K562 treated with DMSO at 1 percent for 48 hours (cell line): ENCODE measurements around the gene H6PD. TPM values are rescaled to one million over a fixed set of nuclear protein-coding genes. Genes with fewer than 3 reads are reported as not detected.

Source experiments
- total RNA-seq: library from RNA; unstranded; fragments of 300-600 nt; gene quantifications from 2 replicates; pipeline ENCODE4 v1.2.3, GENCODE V29; 2022; ENCODE audit warnings: low replicate concordance; ENCODE audit errors: extremely low read depth

The H6PD gene, protein sequence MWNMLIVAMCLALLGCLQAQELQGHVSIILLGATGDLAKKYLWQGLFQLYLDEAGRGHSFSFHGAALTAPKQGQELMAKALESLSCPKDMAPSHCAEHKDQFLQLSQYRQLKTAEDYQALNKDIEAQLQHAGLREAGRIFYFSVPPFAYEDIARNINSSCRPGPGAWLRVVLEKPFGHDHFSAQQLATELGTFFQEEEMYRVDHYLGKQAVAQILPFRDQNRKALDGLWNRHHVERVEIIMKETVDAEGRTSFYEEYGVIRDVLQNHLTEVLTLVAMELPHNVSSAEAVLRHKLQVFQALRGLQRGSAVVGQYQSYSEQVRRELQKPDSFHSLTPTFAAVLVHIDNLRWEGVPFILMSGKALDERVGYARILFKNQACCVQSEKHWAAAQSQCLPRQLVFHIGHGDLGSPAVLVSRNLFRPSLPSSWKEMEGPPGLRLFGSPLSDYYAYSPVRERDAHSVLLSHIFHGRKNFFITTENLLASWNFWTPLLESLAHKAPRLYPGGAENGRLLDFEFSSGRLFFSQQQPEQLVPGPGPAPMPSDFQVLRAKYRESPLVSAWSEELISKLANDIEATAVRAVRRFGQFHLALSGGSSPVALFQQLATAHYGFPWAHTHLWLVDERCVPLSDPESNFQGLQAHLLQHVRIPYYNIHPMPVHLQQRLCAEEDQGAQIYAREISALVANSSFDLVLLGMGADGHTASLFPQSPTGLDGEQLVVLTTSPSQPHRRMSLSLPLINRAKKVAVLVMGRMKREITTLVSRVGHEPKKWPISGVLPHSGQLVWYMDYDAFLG
- total RNA-seq, result not detected in 2 replicates

DNA sequence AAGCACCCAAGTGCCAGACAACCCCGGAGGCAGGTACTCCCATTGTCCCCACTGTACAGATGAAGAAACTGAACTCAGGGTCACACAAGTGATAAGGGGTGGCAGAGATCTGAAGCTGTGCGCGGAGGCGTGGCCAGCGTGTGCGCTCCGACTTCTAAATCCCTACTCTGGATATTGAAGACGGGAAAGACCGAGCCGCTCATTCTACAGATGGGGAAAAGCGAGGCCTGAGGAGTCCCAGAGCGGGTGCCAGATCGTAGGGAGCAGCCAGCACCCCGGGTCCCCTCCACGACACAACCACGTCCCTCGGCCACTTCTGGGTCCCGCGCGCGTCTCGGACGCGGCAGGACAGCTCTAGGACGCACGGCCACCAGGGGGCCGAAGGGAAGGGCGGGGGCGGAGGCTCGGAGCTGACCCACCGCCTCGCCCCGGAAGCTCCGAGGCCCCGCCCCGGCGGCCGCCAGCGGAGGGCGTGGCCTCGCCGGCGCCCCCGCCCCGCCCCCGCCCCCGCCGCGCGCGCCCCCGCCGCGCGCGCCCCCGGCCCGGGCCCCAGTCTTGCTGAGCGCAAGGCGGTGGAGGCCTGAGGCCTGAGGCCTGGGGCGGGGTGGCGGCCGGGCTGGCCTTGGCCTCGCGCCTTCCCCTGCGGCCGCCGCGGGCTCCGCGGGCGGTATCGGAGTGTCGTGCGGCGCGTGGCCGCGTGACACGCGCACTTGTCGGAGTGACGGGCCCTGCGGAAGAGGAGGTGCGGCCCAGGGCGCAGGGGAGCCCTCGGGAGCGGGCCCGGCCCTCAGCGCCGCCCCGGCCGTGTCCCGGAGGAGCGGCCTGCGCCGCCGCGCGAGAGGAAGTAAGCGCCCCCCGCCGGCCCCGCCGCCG is at the start of gene H6PD:
H6PD (plus strand) TSS at position 552 of the 873 bp plus-strand sequence. CDS start 10,161 bp downstream, outside the sequence.

DNA sequence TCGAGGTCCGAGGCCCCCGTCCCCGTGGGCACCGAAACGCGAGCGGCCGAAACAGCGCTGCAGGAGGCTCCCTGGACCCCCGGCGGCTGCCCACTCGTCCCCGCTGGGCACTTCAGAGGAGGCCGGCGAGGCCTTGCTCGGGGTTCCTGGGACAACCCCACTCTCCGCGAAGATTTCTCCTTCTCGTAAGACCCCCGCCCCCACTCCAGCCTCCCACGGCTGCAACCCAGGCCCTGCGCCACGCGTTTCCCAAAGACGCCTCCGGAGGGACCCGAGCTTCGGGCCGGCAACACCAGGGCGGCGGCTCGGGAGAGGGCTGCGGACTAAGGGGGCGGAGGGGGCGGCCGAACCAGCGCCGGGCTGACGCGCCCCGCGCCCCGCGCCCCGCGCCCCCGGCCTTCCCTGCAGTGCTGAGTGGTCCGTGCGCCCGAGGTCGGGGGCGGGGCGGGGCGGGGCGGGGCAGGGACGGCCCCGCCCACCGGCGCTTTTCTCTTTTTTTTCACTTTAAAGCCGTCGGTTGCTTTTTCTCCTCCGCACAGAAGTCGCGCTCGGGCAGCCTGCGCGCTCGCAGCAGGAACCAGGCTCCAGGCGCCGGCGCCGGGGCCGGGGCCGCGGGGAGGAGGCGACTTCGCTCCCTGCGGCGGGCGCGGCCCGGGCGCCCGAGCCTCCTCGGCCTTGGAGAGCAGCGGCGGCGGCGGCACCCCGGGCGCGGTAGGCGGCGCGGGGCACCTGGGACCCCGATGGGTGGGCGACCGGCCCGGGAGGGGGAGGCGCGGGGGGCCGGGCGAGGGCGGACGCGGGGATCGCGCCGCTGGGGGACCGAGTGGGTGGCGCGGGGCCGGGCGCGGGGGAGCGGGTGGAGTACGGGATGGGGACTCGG is 58.0 kb downstream of the H6PD start, which contains the start of gene SPSB1:
SPSB1 (plus strand) TSS at position 534 of the 880 bp plus-strand sequence. CDS start 62,998 bp downstream, outside the sequence.

Other genes starting within 250 kb of the H6PD start
- not detected in 2 replicates for gene SLC2A7, start 208.4 kb upstream of the H6PD start, total RNA-seq
- gene SLC2A5, start 165.1 kb upstream of the H6PD start, total RNA-seq, result not detected in 2 replicates
- not detected in 2 replicates for gene GPR157, start 105.7 kb upstream of the H6PD start, total RNA-seq
- gene SPSB1, start 58.1 kb downstream of the H6PD start, total RNA-seq, result not detected in 2 replicates